Left ventricle myocardium superior (tissue), 1 donor: ENCODE results near the gene SLC8A1. TPM values are rescaled to one million over a fixed set of nuclear protein-coding genes. Genes with fewer than 3 reads are reported as not detected.

Source experiments
- ATAC-seq: fragments of 200-7000 bp; cut with Tn5 transposase; one replicate; pipeline ENCODE4 v1.9.1; 2020; ENCODE audit warnings: mild to moderate bottlenecking, moderate library complexity
- DNase-seq: peaks from one replicate; pipeline ENCODE4 v3.0.0-alpha.2; 2020
- intact Hi-C: fragments of 100-400 bp; cut with micrococcal nuclease; formaldehyde crosslinking; loops from one replicate; pipeline ENCODE4 v1.11.0; 2022
- total RNA-seq: library from RNA; stranded (reverse); fragmentation: NEBNext Ultra II Directional; extraction: Animal tissue kit (Norgen Biotek cat#: 25700); gene quantifications from one replicate; pipeline ENCODE4 v1.2.1, GENCODE V29; 2021
- donor health status: DM: no; HTN: yes; CAD: no; lungs with severe emphysema.

SLC8A1 gene
- total RNA-seq, 1 donor from 2014 or later = 1,122 TPM

DNA sequence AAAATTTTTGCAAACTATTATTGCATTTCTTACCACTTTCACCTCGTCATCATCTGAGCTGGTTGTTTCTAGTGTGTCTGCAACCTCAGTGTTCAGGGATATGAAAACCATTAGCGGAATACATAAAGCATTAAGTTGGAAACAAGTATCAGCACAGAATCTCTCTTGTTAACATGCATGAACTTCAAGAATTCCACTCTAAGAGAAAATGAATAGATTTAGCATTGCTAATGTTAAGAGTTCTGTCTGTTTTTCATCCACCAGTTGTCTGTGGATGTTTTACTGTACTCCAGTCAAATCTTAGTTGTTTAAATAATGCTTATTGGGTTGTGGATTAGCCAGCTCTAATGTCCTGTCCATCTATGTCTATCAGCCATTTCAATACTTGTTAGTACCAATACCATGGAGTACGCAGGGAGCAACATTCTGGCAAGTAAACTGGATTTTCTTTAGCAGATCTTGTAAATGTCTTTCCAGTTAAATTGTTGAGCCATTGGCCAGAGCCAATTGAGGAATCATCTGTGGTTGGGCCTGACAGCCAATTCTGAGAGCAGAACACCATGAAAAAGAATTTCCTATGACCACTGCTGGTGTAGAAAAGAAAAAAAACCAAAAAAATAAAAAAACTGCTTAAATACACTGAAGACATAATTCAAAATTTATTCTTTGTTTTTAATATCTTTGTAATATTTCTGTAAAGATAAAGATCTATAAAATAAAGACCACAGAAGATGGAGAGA is 82.5 kb downstream of the SLC8A1 start:
- no peak for DNase-seq
- intact Hi-C loops = no loop called here
- ATAC-seq = no peak

DNA sequence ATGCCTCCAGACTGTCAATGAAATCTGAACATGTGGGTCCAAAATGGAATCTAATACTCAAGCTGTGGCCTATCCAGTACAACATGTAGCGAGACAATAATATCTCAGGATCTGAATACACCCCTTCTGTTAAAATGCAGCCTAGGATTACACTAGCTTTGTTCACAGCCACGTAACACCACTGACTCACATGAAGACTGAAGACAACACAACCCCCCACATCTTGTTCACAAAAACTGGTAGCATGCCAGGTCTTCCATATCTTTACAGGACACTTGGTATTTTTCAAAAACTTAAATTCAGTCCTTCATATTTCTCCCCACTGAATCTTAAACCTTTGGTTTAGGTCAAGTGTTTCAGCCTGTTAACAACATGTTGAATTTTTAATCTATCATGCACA is 84.2 kb downstream of the SLC8A1 start:
- no peak for DNase-seq
- intact Hi-C loops = no loop called here
- no peak for ATAC-seq

DNA sequence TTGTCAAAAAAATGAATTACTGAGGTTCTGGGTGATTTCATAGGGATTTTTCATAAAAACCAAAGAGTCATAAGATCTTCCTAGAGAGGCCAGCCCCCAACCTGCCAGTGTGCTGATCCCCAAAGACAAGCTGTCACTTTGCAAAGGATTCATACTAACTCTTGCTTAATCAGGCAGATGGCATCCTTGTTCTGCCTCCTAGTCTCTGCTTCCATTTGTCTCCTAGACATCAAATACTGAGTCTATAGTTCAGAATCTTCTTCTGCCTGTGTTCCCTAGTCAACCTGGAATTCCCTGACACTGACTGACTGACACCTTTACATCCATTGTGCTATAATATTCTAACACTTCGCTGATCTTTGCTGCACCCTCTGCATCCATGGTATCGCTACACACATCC is 84.9 kb downstream of the SLC8A1 start:
- DNase-seq (no peak), ATAC-seq (no peak)
- intact Hi-C loops = no loop called here

DNA sequence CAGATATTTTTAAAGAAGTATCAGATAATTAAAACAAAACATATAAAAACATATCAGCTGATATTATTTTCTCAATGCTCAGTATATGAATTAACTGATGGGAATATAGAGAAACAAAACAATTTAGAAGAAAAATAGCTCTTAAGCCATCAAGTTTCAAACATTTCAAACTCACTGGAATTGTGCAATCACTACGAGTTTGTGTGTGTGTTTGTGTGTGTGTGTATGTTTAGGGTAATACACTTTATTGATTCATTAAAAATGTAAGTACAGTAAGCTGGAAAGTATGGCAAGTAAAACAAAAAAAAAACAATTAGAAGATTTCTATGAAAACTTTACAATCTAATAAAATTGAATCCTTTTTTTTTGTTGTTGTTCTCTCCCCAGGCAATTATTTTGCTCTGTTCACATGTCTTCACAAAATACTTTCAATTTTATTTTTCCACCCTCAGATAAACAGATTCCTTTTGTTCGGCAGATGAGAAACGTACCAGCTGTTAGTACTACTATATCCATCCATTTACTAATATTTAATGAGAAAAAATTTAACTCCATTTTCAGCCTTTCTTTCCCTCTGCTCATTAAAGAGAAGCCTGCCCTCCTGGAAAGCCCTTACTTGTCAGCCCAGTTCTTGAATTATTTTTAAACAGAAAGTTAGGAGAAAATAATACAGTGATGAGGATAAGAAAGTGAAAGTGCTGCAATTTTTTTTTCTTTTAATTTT is 87.6 kb downstream of the SLC8A1 start:
- intact Hi-C loops = no loop called here
- DNase-seq (no peak), ATAC-seq (no peak)

DNA sequence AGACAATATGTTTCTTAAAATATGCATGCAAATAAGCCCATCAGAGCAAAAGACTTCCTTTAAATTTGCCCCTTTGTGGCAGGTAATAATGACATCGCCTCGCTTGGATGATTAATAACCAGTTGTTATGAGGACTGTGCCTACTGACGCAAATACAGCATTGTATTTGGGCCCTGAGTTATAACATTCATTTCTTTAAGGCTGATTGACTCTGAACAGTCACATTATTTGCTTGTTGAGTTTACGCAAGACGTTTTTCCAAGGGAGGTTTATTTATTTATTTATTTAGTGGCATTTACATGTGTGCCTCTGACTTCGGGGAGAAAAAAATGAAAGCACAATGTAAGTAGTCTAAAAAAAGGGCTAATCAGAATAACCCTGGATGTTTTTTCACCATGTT is 88.3 kb downstream of the SLC8A1 start:
- intact Hi-C loops = no loop called here

DNA sequence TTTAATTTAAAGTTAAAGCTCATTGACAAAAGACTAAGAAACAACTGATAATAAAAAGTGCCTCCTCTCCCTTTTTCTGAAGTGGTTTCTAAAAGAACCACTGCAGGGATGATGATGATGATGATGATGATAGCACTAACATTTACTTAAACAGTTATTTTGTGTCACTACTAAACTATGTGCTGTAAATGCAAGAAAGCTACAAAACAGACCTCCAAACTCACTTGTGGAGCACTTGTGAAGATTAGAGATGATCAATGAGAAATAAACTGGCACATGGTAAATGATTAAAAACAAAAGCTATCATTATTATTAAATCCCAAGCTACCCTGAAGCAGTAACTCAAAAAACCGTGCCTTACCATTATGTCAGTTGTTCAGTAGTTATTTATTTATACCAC is 88.7 kb downstream of the SLC8A1 start:
- DNase-seq = no peak
- intact Hi-C loops = no loop called here
- ATAC-seq = no peak

More for the DNA sequence above, 88.3 kb downstream of the SLC8A1 start:
- DNase-seq (no peak), ATAC-seq (no peak)

DNA sequence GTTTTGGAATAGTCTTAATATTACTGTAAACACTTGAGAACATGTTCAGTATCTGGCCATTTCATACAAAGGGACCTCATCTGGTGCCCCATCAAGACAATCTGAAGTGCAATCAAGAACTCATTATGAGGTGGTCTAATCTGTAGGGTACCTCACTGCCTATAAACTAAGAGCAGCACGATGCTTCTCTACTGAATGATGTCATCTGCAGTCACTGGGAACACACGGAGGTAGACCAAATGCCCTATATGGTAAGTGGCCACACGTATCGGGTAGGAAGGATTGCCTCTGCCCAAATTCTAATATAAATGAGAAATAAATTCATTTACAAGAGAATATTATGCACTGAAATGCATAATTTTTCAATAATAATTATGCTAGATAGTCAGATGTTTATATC is 90.4 kb downstream of the SLC8A1 start:
- intact Hi-C loops = no loop called here
- ATAC-seq = peak; percentile 47
- no peak for DNase-seq

DNA sequence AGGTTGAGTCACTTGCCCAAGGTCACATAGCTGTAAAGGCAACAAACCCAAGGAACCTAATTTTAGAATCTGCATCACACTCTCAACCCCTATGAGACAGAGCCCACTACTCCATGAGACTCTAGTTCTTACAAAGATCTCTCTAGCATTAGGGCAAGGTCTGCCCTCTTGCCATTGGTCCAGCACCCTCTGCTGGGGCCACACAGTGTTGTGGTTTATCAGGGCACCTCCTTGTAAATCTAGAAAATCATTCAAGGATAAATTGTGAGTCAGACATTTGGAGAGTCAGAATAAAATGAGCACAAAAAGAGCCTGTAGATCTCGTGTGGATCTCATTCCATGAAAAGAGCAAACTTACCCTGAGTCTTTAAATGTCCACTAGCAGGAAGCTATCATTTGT is 91.2 kb downstream of the SLC8A1 start:
- DNase-seq = no peak
- peak; percentile 35 for ATAC-seq
- intact Hi-C loops = no loop called here

DNA sequence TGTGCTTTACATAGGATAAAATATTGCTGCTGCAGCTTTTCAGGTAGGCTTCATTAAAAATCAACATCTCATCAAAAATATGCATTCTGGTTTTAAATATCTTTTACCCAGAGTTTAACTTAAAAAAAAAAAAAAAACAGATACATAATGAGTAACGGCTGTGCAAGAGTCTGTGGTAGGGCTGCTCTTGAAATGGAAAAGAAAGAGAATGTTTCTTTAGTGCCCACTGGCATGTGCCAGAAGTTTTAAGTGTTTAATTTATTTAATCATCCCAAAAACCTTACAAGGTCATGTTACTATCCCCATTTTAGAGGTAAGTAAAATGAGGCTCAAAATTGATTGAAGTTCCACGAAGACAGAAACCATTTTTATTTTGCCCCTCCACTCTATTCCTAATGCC is 92.1 kb downstream of the SLC8A1 start:
- no peak for ATAC-seq
- no peak for DNase-seq
- intact Hi-C loops = no loop called here

DNA sequence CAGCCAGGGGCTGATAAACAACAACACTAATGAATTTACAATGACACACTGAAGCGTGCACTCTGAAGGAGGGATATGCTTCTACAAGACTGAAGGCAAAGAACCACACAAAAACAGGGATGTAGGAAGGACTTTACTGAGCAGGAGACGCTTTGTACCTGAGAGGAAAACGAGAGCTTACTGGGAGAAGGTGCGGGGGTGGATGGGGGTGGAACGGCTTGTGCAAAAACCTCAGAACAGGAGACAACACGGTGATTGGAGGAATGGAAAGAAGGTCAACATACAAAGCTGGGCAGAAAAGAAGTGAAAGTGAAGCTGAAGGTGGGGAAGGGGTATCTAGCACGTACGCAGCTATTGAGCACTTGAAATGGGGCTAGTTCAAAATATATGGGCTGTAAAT is 93.1 kb downstream of the SLC8A1 start:
- intact Hi-C loops = no loop called here
- no peak for DNase-seq
- no peak for ATAC-seq

DNA sequence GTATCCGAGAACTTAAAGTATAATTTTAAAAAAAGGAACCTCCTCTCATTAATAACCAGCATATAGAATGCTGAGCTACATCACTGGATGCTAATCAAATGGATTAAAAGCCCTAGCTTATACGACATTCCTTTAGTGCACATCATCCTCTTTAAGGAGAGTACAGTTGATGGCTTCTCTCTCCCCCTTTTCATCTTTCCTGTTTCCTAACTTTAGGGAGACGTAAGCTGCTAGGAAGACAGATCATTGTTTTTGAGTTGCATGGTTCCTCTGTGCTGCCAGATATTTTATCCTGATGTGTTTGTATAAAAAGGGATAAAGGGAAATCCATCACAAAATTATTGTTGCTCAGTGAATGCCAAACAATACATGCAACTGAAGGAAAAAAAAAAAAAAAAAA is 94.2 kb downstream of the SLC8A1 start:
- intact Hi-C loops = no loop called here
- ATAC-seq (no peak), DNase-seq (no peak)

DNA sequence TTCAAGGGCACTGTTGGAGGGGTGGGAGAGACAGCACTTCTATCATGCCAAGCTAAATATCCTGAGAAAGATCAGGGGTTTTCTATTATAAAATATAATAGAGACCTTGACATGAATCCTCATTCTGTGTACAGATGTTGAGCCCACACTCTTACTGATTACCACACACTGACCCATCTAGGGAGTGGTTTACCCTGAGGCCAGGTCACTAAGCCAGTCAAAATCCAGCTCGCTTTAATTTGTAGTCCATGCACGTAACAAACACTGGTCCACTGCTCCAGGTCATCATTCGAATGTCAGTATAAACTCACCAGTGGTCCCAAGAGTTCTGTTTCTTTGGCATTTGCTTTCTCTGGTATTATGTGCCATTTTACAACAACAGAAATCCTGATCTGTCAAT is 96.4 kb downstream of the SLC8A1 start:
- DNase-seq (no peak), ATAC-seq (no peak)
- intact Hi-C loops = no loop called here

DNA sequence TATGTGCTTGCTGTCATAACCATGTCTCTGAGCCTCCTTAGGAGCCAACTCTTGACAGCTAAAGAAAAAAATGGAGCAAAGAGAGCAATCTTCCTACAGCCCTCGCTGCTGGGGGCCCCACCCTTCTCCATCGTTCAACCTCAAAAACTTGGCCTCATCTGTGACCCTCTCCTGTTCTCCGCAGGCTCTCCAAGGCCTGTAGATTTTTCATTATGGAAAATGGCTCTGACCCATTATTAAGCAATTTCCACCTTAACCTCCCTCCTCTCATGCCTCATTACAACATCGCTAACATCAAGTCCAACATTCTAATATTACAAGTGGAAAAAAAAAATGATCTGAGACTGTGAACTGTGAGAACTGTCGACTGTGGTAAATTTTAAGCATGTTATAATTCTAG is 98.7 kb downstream of the SLC8A1 start:
- peak; percentile 63 for ATAC-seq
- DNase-seq = peak; percentile 41
- intact Hi-C loops = no loop called here

DNA sequence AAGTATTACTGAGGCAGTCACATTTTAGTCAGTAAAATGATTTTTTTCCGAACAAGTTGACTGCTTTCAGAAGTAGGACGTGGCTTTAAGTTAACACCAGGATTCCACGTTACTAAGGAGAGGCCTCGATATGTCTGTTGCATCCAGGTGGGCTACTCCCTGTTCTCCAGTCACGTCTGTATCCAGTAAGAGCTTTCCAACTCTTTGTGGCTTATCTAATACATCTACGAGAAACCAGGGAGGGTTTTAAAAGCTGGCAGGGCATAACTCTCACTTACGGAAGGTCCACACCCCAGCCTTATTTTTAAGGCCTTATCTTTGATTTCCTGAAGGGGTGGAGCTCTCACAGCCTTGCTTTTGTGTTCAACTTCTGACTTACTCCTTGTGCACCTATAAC is 99.2 kb downstream of the SLC8A1 start:
- intact Hi-C loops = no loop called here
- no peak for DNase-seq
- peak; percentile 42 for ATAC-seq

DNA sequence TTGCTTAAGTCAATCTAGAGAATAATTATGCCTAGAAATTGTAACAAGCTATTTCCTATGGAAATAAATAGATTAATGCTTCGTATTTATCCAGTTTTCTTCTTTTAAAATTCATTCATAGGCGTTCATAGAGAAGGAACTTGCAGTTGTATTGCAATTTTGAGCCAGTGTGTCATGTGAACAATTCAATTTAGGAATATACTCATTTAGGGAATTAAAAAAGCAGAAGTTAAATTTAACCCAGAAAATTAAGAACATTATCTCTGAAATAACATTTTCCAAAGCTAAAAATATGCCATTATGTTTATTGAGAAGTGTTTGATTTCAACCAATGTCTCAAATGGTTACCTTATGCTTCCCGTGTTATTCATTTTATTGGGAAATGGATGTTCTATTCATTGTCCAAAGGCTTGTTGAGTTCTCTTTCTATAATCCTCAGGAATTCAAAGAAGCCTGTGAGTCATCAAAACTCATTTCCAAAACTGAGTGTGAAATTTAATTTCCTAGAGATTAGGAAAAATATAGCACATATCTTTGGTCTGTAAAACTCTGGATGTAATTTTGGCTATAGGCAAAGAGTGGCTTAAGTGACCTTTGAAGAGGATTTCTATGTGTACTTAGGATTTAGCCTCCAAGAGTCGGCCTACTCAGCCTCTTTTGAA is 99.7 kb downstream of the SLC8A1 start:
- ATAC-seq = no peak
- no peak for DNase-seq
- intact Hi-C loops = no loop called here

DNA sequence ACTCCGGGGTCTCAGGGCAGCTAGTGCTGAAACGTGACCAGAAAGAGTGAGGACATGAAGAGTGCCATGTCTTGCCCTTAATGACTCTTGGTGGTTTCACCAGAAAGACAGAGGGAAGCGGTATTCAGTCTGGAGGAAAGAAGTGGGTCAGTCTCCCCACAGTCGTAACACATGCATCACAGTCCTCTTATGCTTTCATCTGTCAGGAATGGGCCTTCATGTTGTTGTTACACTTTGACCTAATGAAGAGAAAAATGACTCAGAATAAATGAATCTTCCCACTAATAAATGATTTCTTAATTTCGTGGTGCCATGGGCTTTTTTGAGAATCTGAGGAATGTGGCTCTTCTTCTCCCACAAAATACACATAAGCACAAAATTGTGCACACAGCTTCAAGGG is 103.2 kb downstream of the SLC8A1 start:
- intact Hi-C loops = no loop called here
- DNase-seq (no peak), ATAC-seq (no peak)

DNA sequence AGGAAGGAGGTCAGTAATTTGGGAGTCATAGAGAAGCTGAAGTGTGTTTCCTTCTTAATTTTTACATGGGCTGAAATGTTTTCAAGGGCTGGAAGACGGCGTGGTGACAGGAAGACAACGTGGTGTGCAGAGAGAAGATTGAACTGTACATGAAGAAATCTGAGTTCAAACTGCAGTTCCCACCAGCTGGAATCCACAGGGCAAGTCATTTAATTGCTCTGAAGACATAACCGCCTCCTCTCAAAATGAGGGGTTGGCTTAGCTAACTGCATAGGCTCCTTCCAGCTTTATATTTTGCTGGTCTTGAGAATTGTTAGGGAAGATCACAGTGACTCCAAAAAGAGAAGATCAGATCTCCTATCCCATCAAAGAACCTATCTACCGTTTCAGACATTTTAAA is 103.9 kb downstream of the SLC8A1 start:
- no peak for DNase-seq
- intact Hi-C loops = no loop called here
- ATAC-seq = no peak

DNA sequence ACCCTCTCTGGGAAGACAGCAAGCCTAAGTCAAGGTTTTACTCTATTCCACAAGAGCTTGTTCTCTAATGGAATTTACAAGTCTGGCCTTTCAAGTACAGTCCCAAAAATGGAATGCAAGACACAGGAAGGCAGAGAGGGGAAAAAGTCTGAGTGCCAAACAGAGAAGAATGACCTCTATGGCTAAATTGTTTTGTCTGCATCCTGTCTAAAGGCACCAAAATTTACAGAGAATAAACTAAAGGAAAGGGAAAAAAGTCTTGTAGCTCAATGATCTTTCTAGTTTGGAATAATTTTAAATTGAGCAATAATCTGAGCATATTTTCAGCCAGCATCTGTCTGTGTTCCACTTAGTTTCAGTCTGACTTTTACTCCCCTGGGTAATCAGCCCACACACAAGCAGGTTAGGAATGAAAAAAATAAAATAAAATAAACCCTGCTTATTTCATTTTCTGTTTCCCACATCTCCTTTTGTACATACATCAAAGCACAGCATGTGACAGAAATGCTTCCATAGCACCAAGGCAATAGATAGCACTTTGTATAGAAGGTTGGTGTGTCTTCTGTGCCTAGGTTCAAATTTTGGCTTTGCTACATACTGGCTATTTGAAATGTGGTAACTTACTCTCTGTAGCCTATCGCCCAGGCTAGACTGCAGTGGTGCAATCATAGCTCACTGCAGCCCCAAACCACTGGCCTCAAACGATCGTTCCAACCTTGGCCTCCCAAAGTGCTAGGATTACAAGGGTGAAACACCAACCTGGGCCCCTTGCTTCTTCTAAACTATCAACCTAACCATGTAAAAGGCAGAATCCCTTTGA is 105.1 kb downstream of the SLC8A1 start:
- intact Hi-C loops = no loop called here
- DNase-seq (peak; percentile 44), ATAC-seq (peak; percentile 77)

DNA sequence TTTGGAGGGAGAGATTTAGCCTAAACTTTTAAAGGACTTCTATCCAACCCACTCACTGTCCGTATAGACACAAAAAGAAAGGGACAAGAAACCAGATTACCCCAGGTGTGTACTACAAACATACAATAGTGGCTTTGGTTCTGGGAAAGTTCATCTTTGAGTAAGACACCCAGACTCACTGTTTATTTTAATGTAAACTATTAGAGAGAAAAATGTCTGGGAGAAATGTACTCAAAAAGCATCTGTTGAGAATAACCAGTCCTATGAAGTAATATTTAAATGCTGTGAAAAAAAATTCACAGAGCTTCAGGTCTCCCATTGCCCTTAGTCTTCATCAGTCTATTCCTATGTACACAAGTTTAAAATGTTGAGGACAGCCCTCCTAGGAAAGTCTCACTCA is 107.5 kb downstream of the SLC8A1 start:
- DNase-seq = no peak
- no peak for ATAC-seq
- intact Hi-C loops = no loop called here

DNA sequence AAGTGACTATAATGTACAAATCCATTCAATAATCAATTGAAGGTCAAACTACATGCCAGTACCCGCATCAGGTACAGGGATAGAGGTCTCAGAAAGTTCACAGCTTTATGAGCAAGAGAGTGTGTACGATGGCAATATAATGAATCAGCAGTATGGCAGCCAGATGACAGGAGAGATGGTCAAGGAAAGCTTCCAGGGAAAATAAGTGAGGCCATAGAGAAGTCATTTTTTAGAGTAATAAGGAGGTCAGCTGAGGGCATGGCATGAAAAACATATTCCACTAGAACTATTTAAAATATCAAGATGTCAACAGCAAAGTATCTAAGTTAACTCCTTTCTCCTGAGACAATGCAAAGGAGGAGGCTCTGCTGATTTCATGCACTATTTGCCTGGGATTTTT is 108.0 kb downstream of the SLC8A1 start:
- ATAC-seq (no peak), DNase-seq (no peak)
- intact Hi-C loops = no loop called here
